ENCODE data around the gene PRKACA.
A peak's percentile ranks its signal among the peaks of the same experiment; 100 is the strongest.

DNA sequence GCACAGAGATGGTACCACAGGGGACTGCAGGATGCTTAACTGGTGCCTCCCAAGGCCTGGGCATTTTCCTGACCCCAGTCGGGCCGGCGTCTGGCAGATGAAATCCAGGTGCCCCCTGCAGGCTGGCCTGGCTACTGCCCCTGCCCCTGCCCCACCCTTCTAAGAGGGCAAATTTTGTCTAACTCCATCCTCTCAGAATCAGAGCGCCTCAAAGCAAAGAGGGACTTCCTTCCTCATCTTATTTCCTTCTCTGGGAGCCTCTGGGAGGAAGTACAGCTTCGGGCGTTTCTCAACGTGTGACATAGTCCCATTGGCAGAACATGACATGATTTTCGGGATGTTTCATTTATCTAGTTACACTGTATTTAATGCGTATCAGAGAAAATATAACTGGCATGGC lies 2.7 kb downstream of the PRKACA start:
- peak in 2 of 3 experiments; percentile 12 to 25 for TF ChIP-seq CTCF (IDR thresholded peaks at IDR 0.05)
- no peak for TF ChIP-seq POLR2A (IDR thresholded peaks at IDR 0.05)
- TF ChIP-seq POLR2AphosphoS5 (IDR thresholded peaks at IDR 0.05; ENCODE audit: insufficient read depth in 1 of 2, low read depth in 1 of 2) = no peak

Measured in vagina (tissue), 2 donors.